Activated naive CD4-positive, alpha-beta T cell (primary cell): ENCODE measurements around the gene TNFRSF1A.
A peak's percentile ranks its signal among the peaks of the same experiment; 100 is the strongest.

Source experiments
- DNase-seq, 4 experiments: peaks; one replicate each; lab custom pipeline; 2025; lab: John Stamatoyannopoulos, UW

Gene TNFRSF1A

GRCh38 chr12:6341417-6342139 lies at the start of gene TNFRSF1A:
Gene TNFRSF1A (minus strand): TSS chr12:6342076. CDS start chr12:6341814, 262 bp downstream.
- peak in 1 of 4 experiments; percentile 30 for DNase-seq

- DNase-seq = no peak
These were observed 49.1 kb upstream of the TNFRSF1A start for GRCh38 chr12:6391013-6391412.

- no peak for DNase-seq
These were observed 48.4 kb upstream of the TNFRSF1A start for GRCh38 chr12:6390084-6390799.

GRCh38 chr12:6387541-6387940 lies 45.7 kb upstream of the TNFRSF1A start:
- DNase-seq = no peak

GRCh38 chr12:6386491-6386890 lies 44.6 kb upstream of the TNFRSF1A start:
- no peak for DNase-seq

GRCh38 chr12:6386038-6386437 lies 44.2 kb upstream of the TNFRSF1A start:
- DNase-seq = no peak

- no peak for DNase-seq
These were observed 42.9 kb upstream of the TNFRSF1A start for GRCh38 chr12:6384499-6385436.

- no peak for DNase-seq
These were observed 42.0 kb upstream of the TNFRSF1A start, which contains the start of gene LTBR for GRCh38 chr12:6383572-6384498. Gene LTBR (plus strand): TSS chr12:6384162. CDS start chr12:6384359, 197 bp downstream.

- no peak for DNase-seq
These were observed 41.1 kb upstream of the TNFRSF1A start for GRCh38 chr12:6382982-6383381.

- no peak for DNase-seq
These were observed 40.5 kb upstream of the TNFRSF1A start for GRCh38 chr12:6382371-6382770.

GRCh38 chr12:6380141-6381121 lies 38.6 kb upstream of the TNFRSF1A start:
- no peak for DNase-seq

GRCh38 chr12:6378709-6379472 lies 37.0 kb upstream of the TNFRSF1A start:
- no peak for DNase-seq

- no peak for DNase-seq
These were observed 35.8 kb upstream of the TNFRSF1A start for GRCh38 chr12:6377667-6377994.

GRCh38 chr12:6376870-6377666 lies 35.2 kb upstream of the TNFRSF1A start:
- DNase-seq = no peak

GRCh38 chr12:6376079-6376869 lies 34.4 kb upstream of the TNFRSF1A start:
- DNase-seq = no peak

GRCh38 chr12:6375269-6376078 lies 33.6 kb upstream of the TNFRSF1A start, which contains the start of gene SCNN1A:
Gene SCNN1A (minus strand): TSS chr12:6375563. CDS start chr12:6374783, 780 bp downstream.
- DNase-seq = no peak

- no peak for DNase-seq
These were observed 32.9 kb upstream of the TNFRSF1A start for GRCh38 chr12:6374786-6375160.
